OCI-LY1 (cell line): Measurements from ENCODE around the gene ATXN1.

Source experiments
- H2AFZ ChIP-seq: fragments of 200-600 bp; sonication (generic), shearing (Covaris generic); 2 replicates; pipeline ENCODE4 v1.6.0; 2014; ENCODE audit warnings: antibody characterized with exemption, mild to moderate bottlenecking, low read length
- H3F3A ChIP-seq: fragments of 200-600 bp; sonication (generic), shearing (Covaris generic); 2 replicates; pipeline ENCODE4 v1.6.0; 2014; ENCODE audit warnings: mild to moderate bottlenecking, antibody characterized with exemption, low read length, moderate library complexity; ENCODE audit not compliant: insufficient read depth
- H3K27ac ChIP-seq: fragments of 200-600 bp; sonication (generic); 2 replicates; pipeline ENCODE4 v1.5.1; 2014; ENCODE audit warnings: low read length, mixed run types, mild to moderate bottlenecking, low read depth; ENCODE audit not compliant: poor library complexity, severe bottlenecking
- H3K27me3 ChIP-seq: fragments of 200-600 bp; sonication (generic); 2 replicates; pipeline ENCODE4 v1.6.0; 2014; ENCODE audit warnings: antibody characterized with exemption, mild to moderate bottlenecking, low read length, moderate library complexity; ENCODE audit not compliant: insufficient read depth
- H3K36me3 ChIP-seq: fragments of 200-600 bp; sonication (generic); 2 replicates; pipeline ENCODE4 v1.6.1; 2014; ENCODE audit warnings: mild to moderate bottlenecking, antibody characterized with exemption, low read length, moderate library complexity, mixed read lengths; ENCODE audit not compliant: insufficient read depth
- H3K4me1 ChIP-seq: fragments of 200-600 bp; sonication (generic); 2 replicates; pipeline ENCODE4 v1.5.1; 2014; ENCODE audit warnings: mild to moderate bottlenecking, low read length, moderate library complexity; ENCODE audit not compliant: insufficient read depth, severe bottlenecking
- H3K4me2 ChIP-seq: fragments of 200-600 bp; sonication (generic), shearing (Covaris generic); 2 replicates; pipeline ENCODE4 v1.6.1; 2014; ENCODE audit warnings: low read length
- H3K4me3 ChIP-seq: fragments of 200-600 bp; sonication (generic); 2 replicates; pipeline ENCODE4 v1.5.1; 2014; ENCODE audit warnings: low read length, low read depth, mild to moderate bottlenecking, mixed read lengths; ENCODE audit not compliant: poor library complexity, severe bottlenecking
- H3K79me2 ChIP-seq: fragments of 200-600 bp; shearing (Covaris generic); 2 replicates; pipeline ENCODE4 v1.6.1; 2016; ENCODE audit warnings: mixed run types, low read length, mixed read lengths; ENCODE audit not compliant: insufficient read depth
- H3K9ac ChIP-seq: fragments of 200-600 bp; sonication (generic), shearing (Covaris generic); 2 replicates; pipeline ENCODE4 v1.6.1; 2014; ENCODE audit warnings: mild to moderate bottlenecking, low read length, mixed read lengths
- H3K9me2 ChIP-seq: fragments of 200-600 bp; sonication (generic), shearing (Covaris generic); 2 replicates; pipeline ENCODE4 v1.6.1; 2014; ENCODE audit warnings: low read depth, mild to moderate bottlenecking, low read length, mixed read lengths
- H3K9me3 ChIP-seq: fragments of 200-600 bp; shearing (Covaris generic); 2 replicates; pipeline ENCODE4 v1.6.1; 2014; ENCODE audit warnings: low read length, mixed read lengths
- H4K20me1 ChIP-seq: fragments of 200-600 bp; sonication (generic), shearing (Covaris generic); 2 replicates; pipeline ENCODE4 v1.6.0; 2016; ENCODE audit warnings: mild to moderate bottlenecking, low read length; ENCODE audit not compliant: insufficient read depth
- EZH2 ChIP-seq: fragments of 200-600 bp; sonication (generic), shearing (Covaris generic); IDR thresholded peaks from 2 replicates; pipeline ENCODE4 v1.8.0; 2017; ENCODE audit warnings: borderline replicate concordance, mixed run types, mild to moderate bottlenecking, antibody characterized with exemption, low read length, moderate library complexity, mixed read lengths
- TF ChIP-seq, protein P1 (sequence below): fragments of 200-600 bp; sonication (generic), shearing (Covaris generic); IDR thresholded peaks from 2 replicates; pipeline ENCODE4 v1.5.1; 2017; ENCODE audit warnings: mild to moderate bottlenecking, antibody characterized with exemption, low read length, moderate library complexity, mixed read lengths

Gene ATXN1

DNA sequence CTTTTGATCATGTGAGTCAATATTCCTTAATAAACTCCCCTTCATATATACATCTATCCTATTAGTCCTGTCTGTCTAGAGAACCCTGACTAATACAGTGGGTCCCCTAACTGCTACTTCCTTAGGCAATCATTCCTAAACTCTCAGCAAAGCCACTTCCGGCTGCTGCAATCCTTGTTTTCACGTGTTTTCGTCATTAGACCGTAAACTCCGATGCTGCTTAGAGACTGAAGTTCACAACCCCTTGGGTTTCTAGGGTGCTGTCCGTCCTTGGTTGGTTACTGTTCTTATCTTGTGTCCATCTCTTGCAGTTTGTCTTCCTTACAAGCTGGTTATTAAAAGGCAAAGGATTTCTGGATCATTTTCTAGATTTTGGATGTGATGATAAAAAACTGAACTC, 416.5 kb downstream of the ATXN1 start:
- Histone ChIP-seq H3K9ac (no peak overlapping the region), H2AFZ (no peak overlapping the region), H3K9me3 (no peaks in the 10 kb centered on the region), H3K79me2 (no peaks in the 10 kb centered on the region), H3K4me2 (no peak overlapping the region), H3K36me3 (no peaks in the 10 kb centered on the region), H3K4me1 (no peaks in the 10 kb centered on the region), H4K20me1 (no peaks in the 10 kb centered on the region), H3K27ac (no peak overlapping the region), H3K27me3 (no peaks in the 10 kb centered on the region), H3F3A (no peaks in the 10 kb centered on the region), H3K9me2 (no peaks in the 10 kb centered on the region), H3K4me3 (no peak overlapping the region)
- TF ChIP-seq, protein P1, sequence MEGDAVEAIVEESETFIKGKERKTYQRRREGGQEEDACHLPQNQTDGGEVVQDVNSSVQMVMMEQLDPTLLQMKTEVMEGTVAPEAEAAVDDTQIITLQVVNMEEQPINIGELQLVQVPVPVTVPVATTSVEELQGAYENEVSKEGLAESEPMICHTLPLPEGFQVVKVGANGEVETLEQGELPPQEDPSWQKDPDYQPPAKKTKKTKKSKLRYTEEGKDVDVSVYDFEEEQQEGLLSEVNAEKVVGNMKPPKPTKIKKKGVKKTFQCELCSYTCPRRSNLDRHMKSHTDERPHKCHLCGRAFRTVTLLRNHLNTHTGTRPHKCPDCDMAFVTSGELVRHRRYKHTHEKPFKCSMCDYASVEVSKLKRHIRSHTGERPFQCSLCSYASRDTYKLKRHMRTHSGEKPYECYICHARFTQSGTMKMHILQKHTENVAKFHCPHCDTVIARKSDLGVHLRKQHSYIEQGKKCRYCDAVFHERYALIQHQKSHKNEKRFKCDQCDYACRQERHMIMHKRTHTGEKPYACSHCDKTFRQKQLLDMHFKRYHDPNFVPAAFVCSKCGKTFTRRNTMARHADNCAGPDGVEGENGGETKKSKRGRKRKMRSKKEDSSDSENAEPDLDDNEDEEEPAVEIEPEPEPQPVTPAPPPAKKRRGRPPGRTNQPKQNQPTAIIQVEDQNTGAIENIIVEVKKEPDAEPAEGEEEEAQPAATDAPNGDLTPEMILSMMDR: no peak
- TF ChIP-seq EZH2: no peak

DNA sequence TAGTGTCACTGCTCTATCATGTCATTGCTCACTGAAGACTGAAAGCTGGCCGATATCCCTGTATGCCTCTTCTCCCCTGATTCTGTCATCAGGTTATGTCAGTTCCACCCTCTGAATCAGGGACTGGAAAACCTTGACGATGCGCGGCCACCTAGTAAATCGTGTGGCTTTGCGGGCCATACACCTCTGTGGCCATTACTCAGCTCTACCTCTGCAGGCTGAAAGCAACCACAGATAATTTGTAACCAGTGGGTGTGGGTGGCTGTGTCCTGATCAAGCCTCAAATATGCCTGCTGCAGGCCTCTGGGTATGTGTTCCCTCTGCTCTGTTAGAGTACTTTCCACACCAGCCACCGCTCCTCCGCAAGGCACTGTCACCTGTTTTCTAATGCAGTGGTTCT, 417.7 kb downstream of the ATXN1 start:
- no peak overlapping the region for H3K4me2 ChIP-seq
- no peaks in the 10 kb centered on the region for H4K20me1 ChIP-seq
- H3K9ac ChIP-seq: no peak overlapping the region
- H3K27ac ChIP-seq: no peak overlapping the region
- no peaks in the 10 kb centered on the region for H3K27me3 ChIP-seq
- H3K36me3 ChIP-seq: no peaks in the 10 kb centered on the region
- no peaks in the 10 kb centered on the region for H3K79me2 ChIP-seq
- no peak overlapping the region for H3K4me3 ChIP-seq
- H3K9me2 ChIP-seq: no peaks in the 10 kb centered on the region
- no peaks in the 10 kb centered on the region for H3K9me3 ChIP-seq
- H2AFZ ChIP-seq: no peak overlapping the region
- TF ChIP-seq, protein P1: no peak
- no peaks in the 10 kb centered on the region for H3F3A ChIP-seq
- no peaks in the 10 kb centered on the region for H3K4me1 ChIP-seq

DNA sequence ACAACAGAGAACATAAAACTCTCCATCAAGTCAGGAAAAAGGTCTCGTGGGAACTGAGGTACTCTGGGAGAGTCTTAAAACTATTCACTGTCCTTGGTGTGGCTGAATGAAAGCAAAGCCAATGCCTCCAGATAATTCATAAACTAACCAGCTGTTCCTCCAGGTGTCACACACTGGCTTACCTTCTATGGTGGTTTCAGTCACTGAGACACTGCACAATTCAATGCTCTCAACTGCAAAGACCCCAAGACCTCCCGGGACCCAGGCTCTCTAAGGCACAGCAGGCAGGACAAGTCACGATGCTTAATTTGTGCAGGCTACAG, 422.0 kb downstream of the ATXN1 start:
- TF ChIP-seq EZH2: no peak
- TF ChIP-seq, protein P1: no peak
- Histone ChIP-seq H3K4me1 (no peaks in the 10 kb centered on the region), H3K4me2 (no peak overlapping the region), H3K36me3 (no peaks in the 10 kb centered on the region), H3K9ac (no peak overlapping the region), H3K9me3 (no peaks in the 10 kb centered on the region), H3K4me3 (no peak overlapping the region), H3F3A (no peaks in the 10 kb centered on the region), H3K79me2 (no peaks in the 10 kb centered on the region), H3K27me3 (no peaks in the 10 kb centered on the region), H3K9me2 (no peaks in the 10 kb centered on the region), H2AFZ (no peak overlapping the region), H4K20me1 (no peaks in the 10 kb centered on the region), H3K27ac (no peak overlapping the region)
